ENCODE results near the gene POLRMT. TPM values are rescaled to one million over a fixed set of nuclear protein-coding genes. Genes with fewer than 3 reads are reported as not detected.

POLRMT gene
- total RNA-seq, 2 donors from 2014 or later: 34.7 to 106 TPM

GRCh38 chr19:648904-649801, 15.8 kb upstream of the POLRMT start:
- H3K27ac ChIP-seq: no peak overlapping the region
- TF ChIP-seq POLR2AphosphoS5 (IDR thresholded peaks at IDR 0.05) (no peak), CTCF (IDR thresholded peaks at IDR 0.05) (no peak), POLR2A (IDR thresholded peaks at IDR 0.05) (no peak)
- no peaks in the 10 kb centered on the region for H3K9me3 ChIP-seq
- intact Hi-C loops (cut with DNase I): no loop called here
- H3K4me3 ChIP-seq: no peak overlapping the region
- H3K27me3 ChIP-seq (replicated peaks; ENCODE audit: insufficient read depth): no peaks in the 10 kb centered on the region
- H3K4me1 ChIP-seq (replicated peaks): no peaks in the 10 kb centered on the region
- no peak for DNase-seq (ENCODE audit: low spot score)
- peaks cover 0 to 6% of the 10 kb centered on the region in 2 donors for H3K36me3 ChIP-seq
- WGBS: 91% methylated on average over 48 of the region's 53 CpGs

GRCh38 chr19:648305-648704, 15.0 kb upstream of the POLRMT start:
- DNase-seq (ENCODE audit: low spot score): no peak
- Histone ChIP-seq H3K4me3 (no peak overlapping the region), H3K4me1 (replicated peaks) (no peaks in the 10 kb centered on the region), H3K27ac (no peak overlapping the region), H3K9me3 (no peaks in the 10 kb centered on the region), H3K27me3 (replicated peaks; ENCODE audit: insufficient read depth) (no peaks in the 10 kb centered on the region), H3K36me3 (peaks cover 0 to 6% of the 10 kb centered on the region in 2 donors)
- TF ChIP-seq CTCF (IDR thresholded peaks at IDR 0.05): no peak
- intact Hi-C loops (cut with DNase I): no loop called here
- 87% methylated on average over 26 of the region's 29 CpGs for WGBS

DNA sequence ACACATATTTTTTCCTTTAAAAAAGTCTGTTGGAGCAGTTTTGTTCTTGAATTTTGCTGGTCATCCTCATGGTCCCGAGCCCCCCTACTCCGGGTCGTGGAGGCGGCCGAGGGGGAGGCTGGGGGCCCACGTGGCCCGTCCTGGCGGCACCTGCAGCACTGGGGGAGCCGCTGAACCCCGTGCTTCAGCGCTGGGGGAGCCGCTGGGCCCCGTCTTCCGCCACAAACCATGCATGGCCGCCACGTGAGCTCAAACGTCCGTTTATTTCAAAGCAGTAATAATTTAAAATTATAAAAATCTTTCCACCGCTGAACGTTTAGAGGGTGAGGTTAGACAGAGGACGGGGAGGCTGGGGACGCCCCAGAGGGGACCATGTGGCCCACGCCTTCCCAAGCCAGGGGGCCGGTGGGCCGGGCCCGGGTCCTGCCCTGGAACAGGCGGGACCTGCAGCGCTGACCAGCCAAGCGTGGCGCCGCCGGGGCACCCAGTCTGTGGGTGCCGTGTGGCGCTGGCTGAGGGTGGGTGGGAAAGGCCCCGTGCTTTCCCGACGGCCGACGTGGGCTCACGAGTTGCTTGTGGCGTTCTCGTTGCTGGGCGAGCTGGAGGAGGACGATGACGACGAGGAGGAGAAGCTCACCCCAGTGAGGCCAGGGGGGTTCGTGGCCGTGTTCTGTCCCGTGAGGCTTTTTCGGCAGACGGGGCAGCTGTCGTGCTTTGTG, 14.4 kb upstream of the POLRMT start:
- WGBS: 91% methylated on average over 52 of the region's 52 CpGs

DNA sequence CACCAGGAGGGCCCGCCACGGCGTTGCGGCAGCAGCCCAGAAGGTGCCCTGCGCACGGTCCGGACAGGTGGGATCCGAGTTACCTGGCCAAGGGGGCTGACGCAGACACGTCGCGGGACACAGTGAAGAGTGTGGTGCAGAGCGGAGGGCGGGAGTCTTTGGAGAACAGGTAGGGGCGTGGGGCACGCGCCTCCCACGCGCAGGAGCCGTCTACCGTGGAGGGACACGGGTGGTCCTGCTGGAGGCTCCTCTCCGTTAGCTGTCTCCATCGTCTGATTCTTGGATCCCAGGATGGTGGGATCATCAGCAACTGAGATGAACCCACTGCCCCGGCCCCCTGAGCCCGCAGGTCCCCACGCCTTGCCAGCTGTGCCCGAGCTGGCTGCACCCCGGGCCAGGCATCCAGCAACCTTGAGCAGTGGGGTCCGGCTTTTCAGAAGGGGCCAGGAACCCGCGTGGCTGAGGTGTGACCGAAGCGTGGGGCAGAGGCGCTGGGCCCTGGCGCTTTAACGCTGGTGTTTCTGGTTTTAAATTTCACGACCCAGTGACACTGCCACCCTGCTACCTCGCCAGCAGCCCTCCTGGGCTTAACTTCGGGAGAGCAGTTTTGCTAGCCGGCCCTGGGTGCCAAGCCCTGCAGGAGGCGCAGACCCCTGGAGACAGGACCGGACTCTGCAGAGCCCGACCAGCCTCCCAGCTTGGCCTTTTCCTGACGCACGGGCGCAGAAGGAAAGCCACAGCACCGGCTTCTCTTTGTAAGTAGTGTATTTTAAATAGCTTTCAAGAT, 13.6 kb upstream of the POLRMT start:
- H3K36me3 ChIP-seq: peaks cover 0 to 6% of the 10 kb centered on the region in 2 donors
- H3K9me3 ChIP-seq: no peaks in the 10 kb centered on the region
- H3K4me1 ChIP-seq (replicated peaks): no peaks in the 10 kb centered on the region
- WGBS: 91% methylated on average over 48 of the region's 48 CpGs
- no peak for TF ChIP-seq POLR2AphosphoS5 (IDR thresholded peaks at IDR 0.05)
- TF ChIP-seq CTCF (IDR thresholded peaks at IDR 0.05): no peak
- no peak for TF ChIP-seq POLR2A (IDR thresholded peaks at IDR 0.05)
- intact Hi-C loops (cut with DNase I): loop anchor here (2.0 kb wide), 1 partner anchor 64 kb away; no protein-coding TSS in a partner anchor
- H3K4me3 ChIP-seq: no peak overlapping the region
- no peak overlapping the region for H3K27ac ChIP-seq
- DNase-seq (ENCODE audit: low spot score): no peak
- H3K27me3 ChIP-seq (replicated peaks; ENCODE audit: insufficient read depth): no peaks in the 10 kb centered on the region

More for the DNA sequence above, 14.4 kb upstream of the POLRMT start:
- H3K27ac ChIP-seq: no peak overlapping the region
- peaks cover 0 to 6% of the 10 kb centered on the region in 2 donors for H3K36me3 ChIP-seq
- H3K4me1 ChIP-seq (replicated peaks): no peaks in the 10 kb centered on the region
- TF ChIP-seq POLR2AphosphoS5 (IDR thresholded peaks at IDR 0.05) (no peak), CTCF (IDR thresholded peaks at IDR 0.05) (no peak), POLR2A (IDR thresholded peaks at IDR 0.05) (no peak)
- H3K9me3 ChIP-seq: no peaks in the 10 kb centered on the region
- no peaks in the 10 kb centered on the region for H3K27me3 ChIP-seq (replicated peaks; ENCODE audit: insufficient read depth)
- DNase-seq (ENCODE audit: low spot score): no peak
- H3K4me3 ChIP-seq: no peak overlapping the region
- intact Hi-C loops (cut with DNase I): loop anchor here (2.0 kb wide), 1 partner anchor 65 kb away; no protein-coding TSS in a partner anchor

All from prostate gland (tissue), 2 donors.